Measurements from ENCODE around the gene RND1.

RND1 gene

GRCh38 chr12:48827026-48827425, 38.6 kb downstream of the RND1 start:
- DNase-seq = no peak

DNA sequence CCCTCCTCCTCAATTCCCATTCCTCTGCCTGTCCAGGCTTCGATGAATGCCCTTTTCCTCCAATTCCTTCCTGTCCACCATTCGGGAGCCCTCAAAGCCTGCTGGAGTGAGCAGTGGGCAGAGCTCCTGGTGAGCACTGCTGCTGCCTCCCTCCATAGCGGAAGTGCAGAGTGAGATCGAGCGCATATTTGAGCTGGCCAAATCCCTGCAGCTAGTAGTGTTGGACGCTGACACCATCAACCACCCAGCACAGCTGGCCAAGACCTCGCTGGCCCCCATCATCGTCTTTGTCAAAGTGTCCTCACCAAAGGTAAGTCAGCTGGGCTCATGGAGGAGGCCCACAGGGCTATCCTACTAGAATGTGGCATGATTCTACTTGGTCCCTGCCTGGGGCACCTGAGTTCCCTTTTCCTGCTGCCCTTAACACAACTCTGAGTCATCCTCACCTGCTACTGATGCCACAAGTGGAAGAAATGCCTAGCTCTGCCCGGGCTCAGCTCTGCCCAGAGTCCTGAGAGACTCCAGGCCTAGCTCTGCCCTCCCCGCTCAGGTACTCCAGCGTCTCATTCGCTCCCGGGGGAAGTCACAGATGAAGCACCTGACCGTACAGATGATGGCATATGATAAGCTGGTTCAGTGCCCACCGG, 39.3 kb downstream of the RND1 start:
- DNase-seq = no peak

DNA sequence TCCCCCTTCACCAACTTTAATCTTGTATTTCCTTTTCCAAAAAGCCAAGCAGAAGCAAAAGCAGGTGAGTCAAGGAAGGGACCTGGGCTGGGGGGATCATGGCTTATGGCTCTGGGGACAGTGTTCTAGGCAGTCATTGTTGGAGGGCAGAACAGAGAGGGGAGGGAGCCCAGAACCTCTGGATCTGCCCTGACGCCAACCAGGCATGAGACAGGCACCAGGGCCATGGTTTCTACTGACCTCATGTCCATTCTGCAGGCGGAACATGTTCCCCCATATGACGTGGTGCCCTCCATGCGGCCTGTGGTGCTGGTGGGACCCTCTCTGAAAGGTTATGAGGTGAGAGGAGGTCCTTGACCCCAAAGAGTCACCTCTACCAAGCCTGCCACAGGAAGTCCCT, 40.8 kb downstream of the RND1 start:
- no peak for DNase-seq

DNA sequence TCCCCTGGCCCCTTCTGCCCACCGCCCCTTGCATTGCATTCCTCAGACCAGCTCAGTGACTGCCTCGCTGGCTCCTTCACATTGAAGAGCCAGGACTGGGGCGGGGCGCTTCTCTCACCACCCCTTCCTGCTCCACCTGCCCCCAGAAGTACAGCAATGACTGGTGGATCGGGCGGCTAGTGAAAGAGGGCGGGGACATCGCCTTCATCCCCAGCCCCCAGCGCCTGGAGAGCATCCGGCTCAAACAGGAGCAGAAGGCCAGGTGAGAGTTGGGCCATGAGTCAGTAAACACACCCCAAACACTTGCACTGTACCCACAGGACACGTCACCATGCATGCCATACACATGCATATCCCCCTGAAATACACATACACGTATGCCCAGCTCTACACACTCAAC, 41.6 kb downstream of the RND1 start:
- DNase-seq = no peak

- no peak for DNase-seq
Measured at GRCh38 chr12:48823281-48823680, 42.4 kb downstream of the RND1 start.

- no peak for DNase-seq
Measured at GRCh38 chr12:48822711-48823110, 43.0 kb downstream of the RND1 start.

DNA sequence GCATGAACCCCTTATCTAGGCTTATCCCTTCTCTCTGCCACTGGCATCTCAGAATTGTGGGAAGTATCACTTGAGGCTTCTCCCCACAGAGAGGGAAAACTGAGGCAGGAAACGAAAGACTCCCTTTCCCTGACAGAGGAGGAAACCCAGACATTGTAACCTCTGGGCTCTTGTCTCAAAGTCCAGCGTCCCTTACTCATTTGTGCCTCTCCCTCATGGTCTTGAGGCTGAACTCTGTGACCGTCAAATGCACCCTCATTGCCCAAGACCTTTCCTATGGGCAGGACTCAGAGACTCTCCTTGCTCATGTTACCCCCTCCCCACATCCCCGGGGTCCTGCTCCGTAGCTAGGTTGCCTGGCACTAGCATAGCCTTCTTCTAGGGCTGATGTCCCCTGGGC, 43.5 kb downstream of the RND1 start:
- no peak for DNase-seq

GRCh38 chr12:48819986-48820725, 45.5 kb downstream of the RND1 start:
- no peak for DNase-seq

DNA sequence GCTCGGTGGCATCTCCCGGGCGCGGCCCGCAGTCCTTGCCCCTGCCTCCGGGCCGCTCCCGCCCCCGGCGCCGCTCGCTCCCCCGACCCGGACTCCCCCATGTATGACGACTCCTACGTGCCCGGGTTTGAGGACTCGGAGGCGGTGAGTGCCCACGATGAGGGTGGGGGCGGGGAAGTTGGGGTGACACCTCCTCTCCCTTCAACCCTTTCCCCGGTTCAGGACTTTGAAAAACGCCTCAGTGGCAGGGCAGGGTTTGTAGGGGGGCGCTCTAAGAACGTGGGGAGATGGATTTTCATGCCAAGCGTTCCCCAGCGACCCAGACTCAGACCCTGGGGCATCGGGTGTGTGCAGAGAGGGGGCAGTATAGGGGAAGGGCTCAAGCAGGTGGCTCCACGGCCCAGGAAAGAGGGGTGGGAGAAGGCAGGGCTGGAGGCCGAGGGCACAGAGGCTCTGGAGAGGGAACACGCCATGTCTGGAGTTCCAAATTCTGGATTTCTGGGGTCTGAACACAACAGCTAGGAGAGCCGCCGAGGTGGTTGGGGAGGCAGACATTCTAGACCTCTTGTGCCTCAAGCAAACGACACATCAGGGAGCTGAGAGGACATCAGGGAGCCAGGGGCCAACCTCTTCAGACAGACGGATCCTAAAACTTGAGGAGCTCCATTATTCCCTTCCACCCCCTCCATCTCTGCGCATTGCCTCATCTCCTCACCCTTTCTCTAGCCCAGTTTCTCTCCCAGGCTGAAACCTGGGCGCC, 46.7 kb downstream of the RND1 start:
- DNase-seq = no peak

DNA sequence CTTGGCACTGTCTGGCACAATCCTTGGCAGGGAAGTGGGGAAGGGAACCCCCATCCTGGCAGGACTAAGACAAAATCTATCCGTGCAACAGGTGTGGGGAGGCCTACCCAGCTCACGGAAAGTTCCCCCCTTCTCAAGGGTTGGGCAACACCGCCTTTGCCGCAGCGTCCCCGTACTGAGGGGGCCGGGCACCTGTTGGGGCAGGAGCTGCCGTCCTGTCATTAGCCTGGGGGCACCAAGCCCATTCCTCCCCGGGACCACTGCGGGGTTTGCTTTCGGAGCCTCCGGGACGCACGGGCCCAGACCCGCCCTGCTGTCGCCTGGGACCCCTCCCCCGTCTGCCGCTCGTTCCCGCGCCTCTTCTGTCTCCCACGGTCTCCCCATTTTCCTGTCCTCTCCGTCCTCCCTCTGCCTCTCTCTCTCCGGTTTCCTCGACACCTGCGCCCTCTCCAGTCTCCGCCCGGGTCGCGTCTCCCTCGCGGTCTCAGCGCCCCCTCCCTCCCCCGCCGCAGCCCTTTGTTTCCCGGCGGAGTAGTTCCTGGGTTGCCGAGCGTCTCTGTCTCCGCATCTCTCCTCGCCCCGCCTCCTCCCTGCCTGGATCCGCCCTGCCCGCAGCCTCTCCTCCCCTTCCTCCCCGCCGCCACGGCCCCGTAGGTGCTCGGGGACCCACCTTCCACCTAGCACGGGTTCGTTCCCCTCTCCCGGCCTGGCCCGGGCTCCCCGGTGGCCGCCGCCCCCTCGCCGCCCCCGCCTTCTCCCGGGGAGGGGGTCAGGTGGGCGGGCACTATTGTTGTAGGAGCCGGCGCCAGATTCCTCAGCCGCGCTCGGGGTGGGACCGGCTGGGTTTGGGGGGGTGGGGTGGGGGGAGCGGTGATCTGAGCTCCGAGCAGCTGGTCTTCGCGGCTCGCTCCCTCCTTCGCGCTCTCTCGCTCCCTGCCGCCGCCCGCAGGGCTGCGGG, 47.5 kb downstream of the RND1 start, which contains the start of gene CACNB3:
TSS of gene CACNB3 (plus strand) at position 624 of the 958 bp plus-strand sequence. CDS start 434 bp downstream, outside the sequence.
- DNase-seq = peak; percentile 70

GRCh38 chr12:48816143-48816854, 49.4 kb downstream of the RND1 start:
- DNase-seq = no peak

DNA sequence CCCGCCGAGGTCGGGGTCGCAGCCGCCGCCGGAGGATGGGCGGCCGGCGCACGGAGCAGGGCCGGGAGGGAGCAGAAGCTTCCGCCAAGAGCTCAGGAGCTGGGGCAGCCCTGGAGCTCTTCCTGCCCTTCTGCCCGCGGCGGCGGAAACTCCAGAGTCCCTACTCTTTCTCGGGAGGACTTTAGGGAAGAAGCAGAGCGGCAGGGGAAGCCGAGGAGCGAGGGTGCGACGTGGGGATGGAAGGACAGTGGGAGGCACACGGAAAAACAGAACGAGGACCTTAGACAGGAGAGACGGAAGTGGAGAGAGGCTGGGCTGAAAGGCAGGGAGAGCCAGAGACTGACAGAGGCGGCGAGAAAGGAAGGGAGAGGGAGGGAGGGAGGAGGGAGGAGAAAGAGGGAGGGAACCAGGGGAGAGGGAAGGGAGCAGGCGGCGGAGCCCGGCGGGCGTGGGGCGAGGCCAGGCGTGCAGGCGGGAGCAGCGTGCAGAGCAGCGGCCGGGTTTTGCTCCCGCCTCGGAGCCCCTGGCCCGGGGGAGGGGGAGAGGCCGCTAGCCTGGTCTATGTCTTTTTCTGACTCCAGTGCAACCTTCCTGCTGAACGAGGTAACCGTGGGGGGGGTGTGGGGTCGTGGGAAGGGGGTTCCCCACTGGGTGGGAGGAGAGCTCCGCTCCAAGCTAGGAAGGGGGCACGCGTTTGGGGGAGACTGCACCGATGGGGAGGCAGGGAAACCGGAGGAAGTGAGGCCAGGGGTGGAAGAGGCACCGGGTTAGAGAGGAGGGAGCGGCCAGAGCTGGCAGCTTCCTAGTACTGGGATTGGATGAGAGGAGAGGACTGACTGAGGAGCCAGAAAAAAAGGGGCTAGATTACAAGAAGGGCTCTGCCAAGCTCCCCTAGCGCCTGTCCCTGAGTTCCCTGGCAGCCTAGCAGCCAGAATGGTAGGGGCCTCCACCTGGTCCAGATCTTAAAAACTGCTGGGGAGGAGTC, 50.3 kb downstream of the RND1 start:
- DNase-seq = peak; percentile 28

GRCh38 chr12:48814262-48815125, 51.2 kb downstream of the RND1 start:
- peak; percentile 77 for DNase-seq

- DNase-seq = no peak
Measured at GRCh38 chr12:48813465-48814261, 52.0 kb downstream of the RND1 start.

DNA sequence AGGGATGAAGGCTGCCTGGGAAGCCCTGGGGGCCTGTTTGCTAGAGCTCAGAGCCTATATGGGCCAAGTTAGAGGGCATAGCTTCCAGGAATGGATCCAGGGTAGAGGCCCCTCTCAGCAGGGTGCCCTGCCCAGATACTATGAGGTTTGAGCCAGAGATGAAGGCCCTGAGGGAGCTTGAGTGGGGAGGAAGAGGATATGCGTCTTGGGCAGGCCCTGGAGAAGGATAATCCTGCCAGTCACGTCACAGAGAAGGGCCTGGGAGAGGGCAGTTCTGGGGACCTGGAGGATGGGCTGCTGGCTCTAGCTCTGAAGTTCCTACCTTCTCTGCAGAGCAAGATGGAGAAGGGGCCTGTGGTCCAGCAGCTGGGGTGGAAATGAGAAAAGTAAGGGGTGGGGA, 53.3 kb downstream of the RND1 start:
- DNase-seq = no peak

- DNase-seq = no peak
Measured at GRCh38 chr12:48811437-48812090, 54.1 kb downstream of the RND1 start.

DNA sequence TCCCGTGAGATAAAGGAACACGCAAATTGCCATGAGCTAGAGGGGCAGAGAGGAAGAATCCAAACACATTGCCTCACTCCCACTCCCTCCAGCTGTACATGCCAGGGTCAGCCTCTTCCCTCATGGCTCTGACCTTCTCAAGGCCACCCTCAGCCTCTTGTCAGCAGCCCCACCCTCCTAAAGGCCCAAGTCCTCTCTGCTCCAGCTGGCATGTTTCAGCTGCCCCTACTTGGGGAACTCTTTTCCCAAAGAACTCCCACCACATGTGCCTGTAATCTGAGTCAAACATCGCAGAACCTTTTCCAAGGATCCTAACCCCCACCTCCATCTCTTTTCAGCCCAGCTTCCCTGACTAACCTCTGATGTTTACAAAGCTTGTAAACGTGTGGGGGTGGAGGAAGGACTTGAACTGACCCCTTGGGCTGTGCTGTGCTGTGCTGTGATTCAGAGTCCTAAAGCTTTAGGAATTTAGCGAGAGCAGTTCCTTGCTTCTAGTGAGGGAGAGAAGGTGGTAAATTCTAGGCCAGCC, 54.7 kb downstream of the RND1 start:
- DNase-seq = no peak

DNA sequence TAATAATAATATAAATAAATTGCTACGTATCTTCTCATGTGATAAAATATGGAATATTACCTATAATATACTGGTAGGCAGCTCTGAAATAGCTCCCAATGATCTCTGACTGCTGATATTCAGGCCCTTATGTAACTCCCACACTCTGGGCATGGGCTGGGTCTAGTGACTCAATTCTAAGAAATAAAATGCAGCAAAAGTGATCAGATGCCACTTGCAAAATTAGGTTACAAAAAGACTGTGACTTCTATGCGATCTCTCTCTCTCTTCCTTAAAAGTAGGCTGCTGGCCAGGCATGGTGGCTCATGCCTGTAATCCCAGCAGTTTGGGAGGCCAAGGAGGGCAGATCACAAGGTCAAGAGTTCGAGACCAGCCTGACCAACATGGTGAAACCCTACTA, 57.7 kb downstream of the RND1 start:
- DNase-seq = no peak
